SK-N-SH (cell line): ENCODE results near the gene LMOD2.

Experiments
- ELF1 ChIP-seq: IDR thresholded peaks from 2 replicates; pipeline ENCODE4 v1.4.0; 2012
- GABPA ChIP-seq: IDR thresholded peaks from 2 replicates; pipeline ENCODE4 v1.4.0; 2012; ENCODE audit warnings: low read depth, mild to moderate bottlenecking
- MXI1 ChIP-seq: IDR thresholded peaks from 2 replicates; pipeline ENCODE4 v1.6.1; 2012; ENCODE audit warnings: mild to moderate bottlenecking, low read depth, low read length, improper control_type of control experiment
- TAF1 ChIP-seq: IDR thresholded peaks from 2 replicates; pipeline ENCODE4 v1.6.1; 2012; ENCODE audit warnings: low read depth, mild to moderate bottlenecking, low read length, moderate library complexity, borderline replicate concordance
- YY1 ChIP-seq: IDR thresholded peaks from 2 replicates; pipeline ENCODE4 v1.4.0; 2012; ENCODE audit warnings: low read depth, mild to moderate bottlenecking
- ZBTB33 ChIP-seq: IDR thresholded peaks from 2 replicates; pipeline ENCODE4 v1.4.0; 2012; ENCODE audit warnings: low read depth, borderline replicate concordance
- TF ChIP-seq, protein P1 (sequence below): fragments of 200-600 bp; sonication (generic); IDR thresholded peaks from 2 replicates; pipeline ENCODE4 v1.6.1; 2017; ENCODE audit warnings: antibody characterized with exemption, mild to moderate bottlenecking, moderate library complexity
- TF ChIP-seq, protein P2 (sequence below): IDR thresholded peaks from 2 replicates; pipeline ENCODE4; 2012

- TF ChIP-seq TAF1 (no peak), MXI1 (no peak), ZBTB33 (no peak), YY1 (no peak), GABPA (no peak), ELF1 (no peak)
- TF ChIP-seq, protein P1, sequence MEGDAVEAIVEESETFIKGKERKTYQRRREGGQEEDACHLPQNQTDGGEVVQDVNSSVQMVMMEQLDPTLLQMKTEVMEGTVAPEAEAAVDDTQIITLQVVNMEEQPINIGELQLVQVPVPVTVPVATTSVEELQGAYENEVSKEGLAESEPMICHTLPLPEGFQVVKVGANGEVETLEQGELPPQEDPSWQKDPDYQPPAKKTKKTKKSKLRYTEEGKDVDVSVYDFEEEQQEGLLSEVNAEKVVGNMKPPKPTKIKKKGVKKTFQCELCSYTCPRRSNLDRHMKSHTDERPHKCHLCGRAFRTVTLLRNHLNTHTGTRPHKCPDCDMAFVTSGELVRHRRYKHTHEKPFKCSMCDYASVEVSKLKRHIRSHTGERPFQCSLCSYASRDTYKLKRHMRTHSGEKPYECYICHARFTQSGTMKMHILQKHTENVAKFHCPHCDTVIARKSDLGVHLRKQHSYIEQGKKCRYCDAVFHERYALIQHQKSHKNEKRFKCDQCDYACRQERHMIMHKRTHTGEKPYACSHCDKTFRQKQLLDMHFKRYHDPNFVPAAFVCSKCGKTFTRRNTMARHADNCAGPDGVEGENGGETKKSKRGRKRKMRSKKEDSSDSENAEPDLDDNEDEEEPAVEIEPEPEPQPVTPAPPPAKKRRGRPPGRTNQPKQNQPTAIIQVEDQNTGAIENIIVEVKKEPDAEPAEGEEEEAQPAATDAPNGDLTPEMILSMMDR, result no peak
- TF ChIP-seq, protein P2, sequence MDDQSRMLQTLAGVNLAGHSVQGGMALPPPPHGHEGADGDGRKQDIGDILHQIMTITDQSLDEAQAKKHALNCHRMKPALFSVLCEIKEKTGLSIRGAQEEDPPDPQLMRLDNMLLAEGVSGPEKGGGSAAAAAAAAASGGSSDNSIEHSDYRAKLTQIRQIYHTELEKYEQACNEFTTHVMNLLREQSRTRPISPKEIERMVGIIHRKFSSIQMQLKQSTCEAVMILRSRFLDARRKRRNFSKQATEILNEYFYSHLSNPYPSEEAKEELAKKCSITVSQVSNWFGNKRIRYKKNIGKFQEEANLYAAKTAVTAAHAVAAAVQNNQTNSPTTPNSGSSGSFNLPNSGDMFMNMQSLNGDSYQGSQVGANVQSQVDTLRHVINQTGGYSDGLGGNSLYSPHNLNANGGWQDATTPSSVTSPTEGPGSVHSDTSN, result no peak
Measured at GRCh38 chr7:123710683-123711082, 55.0 kb downstream of the LMOD2 start.
